HEK293 (cell line): ENCODE data around the gene DCAF7.

ENCODE experiments used
- CTCF ChIA-PET: fragments of 350-600 bp; formaldehyde crosslinking; extraction: SDS; loops from one replicate; lab custom pipeline; 2021; ENCODE audit warnings: antibody characterized with exemption; lab: Yijun Ruan, JAX
- POLR2A ChIA-PET: fragments of 300-600 bp; formaldehyde crosslinking; extraction: SDS; loops from one replicate; lab custom pipeline; 2020; ENCODE audit warnings: antibody characterized with exemption, inconsistent platforms; lab: Yijun Ruan, JAX
- H3K27ac ChIP-seq: fragments of 200-500 bp; sonication (Bioruptor generic); 2 replicates; pipeline ENCODE4 v1.5.1; 2014; ENCODE audit warnings: low read depth, low read length, control low read depth, inconsistent platforms; ENCODE audit errors: extremely low read depth
- H3K36me3 ChIP-seq, 2 experiments: fragments of 200-500 bp in 1 of 2; sonication (Bioruptor generic) in 1 of 2; 1 replicate in 1 of 2; 2 replicates in 1 of 2; pipeline ENCODE4 v1.5.1; 2014 to 2017; ENCODE audit warnings: inconsistent platforms in 2 of 2, low read length in 2 of 2; ENCODE audit not compliant: control insufficient read depth in 2 of 2, insufficient read depth in 1 of 2
- H3K4me1 ChIP-seq: fragments of 200-500 bp; sonication (Bioruptor generic); 2 replicates; pipeline ENCODE4 v1.5.1; 2014; ENCODE audit warnings: mild to moderate bottlenecking, low read length, inconsistent platforms; ENCODE audit not compliant: control insufficient read depth, insufficient read depth
- H3K4me3 ChIP-seq: 2 replicates; pipeline ENCODE4 v1.5.1; 2011; ENCODE audit warnings: low read depth, mild to moderate bottlenecking, control low read depth, low read length, moderate library complexity
- H3K9me3 ChIP-seq: fragments of 200-500 bp; sonication (Bioruptor generic); 2 replicates; pipeline ENCODE4 v1.5.1; 2014; ENCODE audit warnings: low read depth, low read length, inconsistent platforms; ENCODE audit not compliant: control insufficient read depth, insufficient read depth
- BCL11A ChIP-seq: fragments of 450-650 bp; formaldehyde crosslinking; IDR thresholded peaks from 2 replicates; pipeline ENCODE4 v1.5.1; 2016; ENCODE audit warnings: low read depth, missing biosample characterization, missing genetic modification characterization
- CTCF ChIP-seq: fragments of 450-650 bp; formaldehyde crosslinking; IDR thresholded peaks from 2 replicates; pipeline ENCODE4 v1.5.1; 2016; ENCODE audit warnings: missing biosample characterization, missing genetic modification characterization
- GLI2 ChIP-seq: fragments of 450-650 bp; formaldehyde crosslinking; IDR thresholded peaks from 2 replicates; pipeline ENCODE4; 2017; ENCODE audit warnings: missing biosample characterization, missing genetic modification characterization, low read depth, borderline replicate concordance
- INSM2 ChIP-seq: fragments of 450-650 bp; formaldehyde crosslinking; IDR thresholded peaks from 2 replicates; pipeline ENCODE4 v1.5.1; 2016; ENCODE audit warnings: missing biosample characterization, missing genetic modification characterization
- MEIS1 ChIP-seq: sonication (generic); formaldehyde crosslinking; IDR thresholded peaks from 2 replicates; pipeline ENCODE4 v1.8.1; 2022; ENCODE audit warnings: missing genetic modification reagents, mild to moderate bottlenecking, borderline replicate concordance
- MZF1 ChIP-seq: fragments of 450-650 bp; formaldehyde crosslinking; IDR thresholded peaks from 2 replicates; pipeline ENCODE4 v1.5.1; 2017; ENCODE audit warnings: missing biosample characterization, missing genetic modification characterization, borderline replicate concordance
- PRDM10 ChIP-seq: fragments of 450-650 bp; formaldehyde crosslinking; IDR thresholded peaks from 2 replicates; pipeline ENCODE4 v1.5.1; 2016; ENCODE audit warnings: missing biosample characterization, missing genetic modification characterization
- SP2 ChIP-seq: fragments of 450-650 bp; formaldehyde crosslinking; IDR thresholded peaks from 2 replicates; pipeline ENCODE4 v1.5.1; 2016; ENCODE audit warnings: missing biosample characterization, missing genetic modification characterization
- SP7 ChIP-seq: fragments of 450-650 bp; formaldehyde crosslinking; IDR thresholded peaks from 2 replicates; pipeline ENCODE4 v1.5.1; 2016; ENCODE audit warnings: missing biosample characterization, missing genetic modification characterization
- ZBTB26 ChIP-seq: fragments of 450-650 bp; formaldehyde crosslinking; optimal IDR thresholded peaks from 2 replicates; pipeline ENCODE3; 2016; ENCODE audit warnings: missing biosample characterization, mild to moderate bottlenecking, missing genetic modification characterization
- ZBTB49 ChIP-seq: fragments of 450-650 bp; formaldehyde crosslinking; IDR thresholded peaks from 2 replicates; pipeline ENCODE4 v1.5.1; 2016; ENCODE audit warnings: missing biosample characterization, missing genetic modification characterization, low read depth
- ZFHX2 ChIP-seq: fragments of 450-650 bp; formaldehyde crosslinking; conservative IDR thresholded peaks from 2 replicates; pipeline ENCODE4 v1.5.1; 2016; ENCODE audit warnings: missing biosample characterization, missing genetic modification characterization
- ZFP3 ChIP-seq: fragments of 450-650 bp; formaldehyde crosslinking; IDR thresholded peaks from 2 replicates; pipeline ENCODE4 v1.5.1; 2016; ENCODE audit warnings: low read depth, missing biosample characterization, missing genetic modification characterization
- ZNF114 ChIP-seq: fragments of 450-650 bp; formaldehyde crosslinking; IDR thresholded peaks from 2 replicates; pipeline ENCODE4 v1.5.0; 2017; ENCODE audit warnings: missing biosample characterization, missing genetic modification characterization
- ZNF394 ChIP-seq: fragments of 450-650 bp; formaldehyde crosslinking; IDR thresholded peaks from 2 replicates; pipeline ENCODE4 v1.5.1; 2016; ENCODE audit warnings: missing biosample characterization, missing genetic modification characterization, mild to moderate bottlenecking, moderate library complexity, borderline replicate concordance
- ZNF514 ChIP-seq: fragments of 450-650 bp; formaldehyde crosslinking; IDR thresholded peaks from 2 replicates; pipeline ENCODE4 v1.5.1; 2016; ENCODE audit warnings: missing biosample characterization, missing genetic modification characterization
- ZNF548 ChIP-seq: fragments of 450-650 bp; formaldehyde crosslinking; IDR thresholded peaks from 2 replicates; pipeline ENCODE4 v1.5.1; 2016; ENCODE audit warnings: missing biosample characterization, missing genetic modification characterization
- ZNF580 ChIP-seq: fragments of 450-650 bp; formaldehyde crosslinking; IDR thresholded peaks from 2 replicates; pipeline ENCODE4 v1.5.1; 2016; ENCODE audit warnings: missing biosample characterization, missing genetic modification characterization
- ZNF585B ChIP-seq: fragments of 450-650 bp; formaldehyde crosslinking; IDR thresholded peaks from 2 replicates; pipeline ENCODE4 v1.5.1; 2016; ENCODE audit warnings: missing biosample characterization, missing genetic modification characterization
- ZNF596 ChIP-seq: fragments of 450-650 bp; IDR thresholded peaks from 2 replicates; pipeline ENCODE4 v1.5.0; 2018; ENCODE audit warnings: missing biosample characterization, mild to moderate bottlenecking, missing genetic modification characterization, moderate library complexity
- ZNF654 ChIP-seq: fragments of 450-650 bp; formaldehyde crosslinking; IDR thresholded peaks from 2 replicates; pipeline ENCODE4 v1.5.1; 2016; ENCODE audit warnings: low read depth, missing biosample characterization, missing genetic modification characterization
- ZNF664 ChIP-seq: fragments of 450-650 bp; formaldehyde crosslinking; IDR thresholded peaks from 2 replicates; pipeline ENCODE4 v1.5.1; 2016; ENCODE audit warnings: missing biosample characterization, missing genetic modification characterization
- ZNF704 ChIP-seq: fragments of 450-650 bp; formaldehyde crosslinking; IDR thresholded peaks from 2 replicates; pipeline ENCODE4 v1.5.1; 2016; ENCODE audit warnings: missing biosample characterization, missing genetic modification characterization
- ZNF747 ChIP-seq: fragments of 450-650 bp; formaldehyde crosslinking; IDR thresholded peaks from 2 replicates; pipeline ENCODE4 v1.5.1; 2016; ENCODE audit warnings: missing biosample characterization, missing genetic modification characterization

The DCAF7 gene

GRCh38 chr17:63516910-63517824 is 33.1 kb upstream of the DCAF7 start:
- ChIA-PET CTCF (interaction anchor here (0.6 to 1.0 kb wide), 3 partner anchors 10 to 180 kb away, joined by 3 read pairs; no protein-coding TSS in a partner anchor), POLR2A (no interaction called here)
- no peak overlapping the region for H3K4me3 ChIP-seq
- no peak for TF ChIP-seq ZNF585B (tag by site-specific recombination)
- no peak for TF ChIP-seq SP2
- no peak for TF ChIP-seq ZNF114 (tag by site-specific recombination)
- TF ChIP-seq GLI2 (tag by site-specific recombination): no peak
- no peak for TF ChIP-seq ZFP3 (tag by site-specific recombination)
- TF ChIP-seq SP7 (tag by site-specific recombination): 0 out of 2 replicates have a peak, but pooled peaks have one; percentile 19
- no peak for TF ChIP-seq ZNF704
- no peak for TF ChIP-seq BCL11A
- TF ChIP-seq ZNF548 (tag by site-specific recombination): no peak
- TF ChIP-seq ZNF747 (tag by site-specific recombination): no peak
- no peak for TF ChIP-seq ZNF664
- TF ChIP-seq ZNF394 (tag by site-specific recombination): no peak
- peak; percentile 99 for TF ChIP-seq ZFHX2 (tag by site-specific recombination)
- no peak for TF ChIP-seq ZBTB49 (tag by site-specific recombination)
- no peak for TF ChIP-seq ZNF596 (tag by site-specific recombination)
- no peak for TF ChIP-seq CTCF (tag by site-specific recombination)
- TF ChIP-seq ZNF514 (tag by site-specific recombination): no peak
- no peak for TF ChIP-seq INSM2 (tag by site-specific recombination)
- TF ChIP-seq ZBTB26: no peak
- TF ChIP-seq PRDM10: 0 out of 2 replicates have a peak, but pooled peaks have one; percentile 53
- TF ChIP-seq MZF1: no peak
- TF ChIP-seq ZNF654 (tag by site-specific recombination): no peak
- no peak for TF ChIP-seq MEIS1 (CRISPR knock-in tag)
- no peak for TF ChIP-seq ZNF580

More at GRCh38 chr17:63516910-63517824, 33.1 kb upstream of the DCAF7 start:
- H3K36me3 ChIP-seq: no peaks in the 10 kb centered on the region
- no peak overlapping the region for H3K27ac ChIP-seq
- H3K4me1 ChIP-seq: no peaks in the 10 kb centered on the region
- no peaks in the 10 kb centered on the region for H3K9me3 ChIP-seq
